ENCODE results near the gene ZBP1.

ZBP1 gene

GRCh38 chr20:57559658-57560553 lies 60.3 kb downstream of the ZBP1 start:
- DNase-seq (ENCODE audit: low read depth, low spot score), result no peak

GRCh38 chr20:57559289-57559634 lies 61.0 kb downstream of the ZBP1 start:
- no peak for DNase-seq (ENCODE audit: low read depth, low spot score)

- no peak for DNase-seq (ENCODE audit: low read depth, low spot score)
Observed at GRCh38 chr20:57558614-57559288, 61.5 kb downstream of the ZBP1 start.

GRCh38 chr20:57557926-57558613 lies 62.2 kb downstream of the ZBP1 start:
- no peak for DNase-seq (ENCODE audit: low read depth, low spot score)

GRCh38 chr20:57556980-57557274 lies 63.3 kb downstream of the ZBP1 start:
- DNase-seq (ENCODE audit: low read depth, low spot score), result no peak

GRCh38 chr20:57555457-57556184 lies 64.6 kb downstream of the ZBP1 start:
- DNase-seq (ENCODE audit: low read depth, low spot score), result no peak
